ENCODE results near the gene BANF1. TPM values are rescaled to one million over a fixed set of nuclear protein-coding genes. Genes with fewer than 3 reads are reported as not detected.

The BANF1 gene
- total and polyA plus RNA-seq, 2 of the 13 experiments (the other 11 are each of a cell fraction or from before 2014, with no cell fraction given) = 40.5 to 86.5 TPM

GRCh38 chr11:65961267-65962140 is 40.8 kb upstream of the BANF1 start, which contains the start of gene SART1 (continued):
- TF ChIP-seq GLI4 (CRISPR knock-in tag; IDR thresholded peaks at IDR 0.05; ENCODE audit: borderline replicate concordance) = peak; percentile 69; the same call in 1 of the 2 replicates
- no peak for TF ChIP-seq NFE2L2 (IDR thresholded peaks at IDR 0.05; ENCODE audit: low read length)
- TF ChIP-seq PREB (CRISPR knock-in tag; IDR thresholded peaks at IDR 0.05) = no peak
- TF ChIP-seq ZNF672 (CRISPR knock-in tag; IDR thresholded peaks at IDR 0.05) = no peak
- TF ChIP-seq GTF3A (CRISPR knock-in tag; conservative IDR thresholded peaks at IDR 0.05) = no peak
- no peak for TF ChIP-seq REL (CRISPR knock-in tag; conservative IDR thresholded peaks at IDR 0.05)
- TF ChIP-seq DNMT1 (CRISPR knock-in tag; IDR thresholded peaks at IDR 0.05) = no peak
- no peak for TF ChIP-seq ZNF570 (CRISPR knock-in tag; IDR thresholded peaks at IDR 0.05; ENCODE audit: borderline replicate concordance)
- no peak for TF ChIP-seq ARID3A (IDR thresholded peaks at IDR 0.05; ENCODE audit: low read depth, low read length)
- no peak for TF ChIP-seq ZNF326 (CRISPR knock-in tag; IDR thresholded peaks at IDR 0.05; ENCODE audit: borderline replicate concordance)
- no peak for TF ChIP-seq TAF15 (IDR thresholded peaks at IDR 0.05; ENCODE audit: low read depth, low read length, poor library complexity, severe bottlenecking)
- no peak for TF ChIP-seq ZNF891 (CRISPR knock-in tag; IDR thresholded peaks at IDR 0.05)
- peak; percentile 20; the same call in 1 of the 2 replicates for TF ChIP-seq SRY (CRISPR knock-in tag; IDR thresholded peaks at IDR 0.05)
- peak; percentile 87; the same call in 1 of the 2 replicates for TF ChIP-seq BCL3 (CRISPR knock-in tag; IDR thresholded peaks at IDR 0.05)
- TF ChIP-seq PHF5A (CRISPR knock-in tag; IDR thresholded peaks at IDR 0.05; ENCODE audit: low read depth, unreplicated experiment) = peak; percentile 80
- TF ChIP-seq HIVEP1 (CRISPR knock-in tag; IDR thresholded peaks at IDR 0.05) = peak; percentile 71
- no peak for TF ChIP-seq ZNF775 (CRISPR knock-in tag; IDR thresholded peaks at IDR 0.05; ENCODE audit: borderline replicate concordance)
- TF ChIP-seq ZNF564 (CRISPR knock-in tag; IDR thresholded peaks at IDR 0.05) = no peak
- TF ChIP-seq HMGXB4 (CRISPR knock-in tag; IDR thresholded peaks at IDR 0.05; ENCODE audit: borderline replicate concordance in 1 of 2, low read depth in 1 of 2) = peak; percentile 79 to 88; a peak in 2 of 4 replicates
- TF ChIP-seq ZFP82 (CRISPR knock-in tag; IDR thresholded peaks at IDR 0.05; ENCODE audit: borderline replicate concordance) = no peak
- no peak for TF ChIP-seq HIC2 (CRISPR knock-in tag; IDR thresholded peaks at IDR 0.05; ENCODE audit: low read depth)

Measured in HepG2 (cell line).